ENCODE results near the gene SLC22A14.

Gene SLC22A14

DNA sequence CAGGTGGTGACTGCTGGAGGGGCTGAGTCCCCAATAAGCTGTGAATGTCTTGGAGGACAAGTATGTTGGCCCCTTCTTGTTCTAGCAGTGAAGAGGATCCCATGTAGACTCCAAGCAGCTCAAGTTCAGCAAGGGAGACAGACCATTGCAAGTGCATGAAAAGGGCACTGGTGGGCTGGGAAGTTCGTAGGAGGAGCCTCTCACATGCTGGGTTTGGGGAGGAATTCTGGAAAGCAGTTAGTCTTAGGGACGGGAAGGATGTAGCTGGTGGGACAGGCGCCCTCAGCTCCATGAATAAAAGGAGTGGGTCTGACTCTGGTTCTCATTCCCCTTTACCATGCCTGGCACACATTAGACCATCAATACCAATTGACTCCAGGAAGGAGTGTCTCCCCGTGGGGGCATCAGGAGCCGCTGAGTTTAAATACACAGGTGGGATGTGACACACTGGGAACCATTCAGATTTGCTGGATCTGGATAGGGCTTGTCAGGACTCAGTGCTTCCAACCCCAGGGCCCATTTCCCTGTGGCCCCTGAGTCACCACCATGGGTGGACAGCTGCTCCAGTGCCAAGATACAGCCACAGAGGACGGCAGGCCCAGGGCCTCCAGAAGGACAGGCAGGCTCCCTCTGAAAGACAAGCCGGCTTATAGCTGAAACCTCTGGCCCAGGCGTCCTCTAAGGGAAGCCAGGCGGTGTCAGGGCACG lies 63.9 kb downstream of the SLC22A14 start:
- DNase-seq (ENCODE audit: low read depth) = no peak

GRCh38 chr3:38346587-38347410 lies 64.7 kb downstream of the SLC22A14 start, which contains the start of gene XYLB:
Gene XYLB (plus strand): TSS chr3:38346785. CDS start chr3:38346869, 84 bp downstream.
- DNase-seq (ENCODE audit: low read depth) = peak; percentile 43

DNA sequence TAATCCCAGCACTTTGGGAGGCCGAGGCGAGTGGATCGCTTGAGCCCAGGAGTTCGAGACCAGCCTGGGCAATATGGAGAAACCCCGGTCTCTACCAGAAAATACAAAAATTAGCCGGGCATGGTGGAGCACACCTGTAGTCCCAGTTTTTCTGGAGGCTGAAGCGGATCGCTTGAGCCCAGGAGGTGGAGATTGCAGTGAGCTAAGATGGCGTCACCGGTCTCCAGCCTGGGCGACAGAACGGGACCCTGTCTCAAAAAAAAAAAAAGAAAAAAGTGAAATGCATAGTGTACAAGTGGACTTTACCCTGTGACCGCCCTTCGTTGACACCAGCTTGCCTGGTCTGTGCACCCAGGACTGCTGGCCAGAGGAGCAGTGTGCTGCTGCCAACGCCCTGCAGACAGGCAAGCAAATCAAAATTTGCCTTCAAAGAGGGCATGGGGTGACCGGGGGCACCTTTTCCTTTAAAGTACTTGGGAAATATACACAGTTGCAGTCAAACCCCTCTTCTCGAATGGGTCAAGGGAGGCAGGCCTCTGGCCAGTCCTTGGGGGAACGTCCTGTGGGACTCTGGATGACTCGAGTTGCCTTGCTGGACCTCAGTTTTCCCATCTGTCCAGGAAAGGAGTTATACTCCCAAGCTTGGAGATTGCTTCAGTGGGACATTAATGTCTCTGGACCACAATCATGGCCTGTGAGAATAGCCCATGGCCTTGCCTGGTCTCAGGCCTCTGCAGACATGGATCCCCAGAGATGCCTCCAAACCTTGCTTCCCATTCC lies 65.5 kb downstream of the SLC22A14 start:
- no peak for DNase-seq (ENCODE audit: low read depth)

DNA sequence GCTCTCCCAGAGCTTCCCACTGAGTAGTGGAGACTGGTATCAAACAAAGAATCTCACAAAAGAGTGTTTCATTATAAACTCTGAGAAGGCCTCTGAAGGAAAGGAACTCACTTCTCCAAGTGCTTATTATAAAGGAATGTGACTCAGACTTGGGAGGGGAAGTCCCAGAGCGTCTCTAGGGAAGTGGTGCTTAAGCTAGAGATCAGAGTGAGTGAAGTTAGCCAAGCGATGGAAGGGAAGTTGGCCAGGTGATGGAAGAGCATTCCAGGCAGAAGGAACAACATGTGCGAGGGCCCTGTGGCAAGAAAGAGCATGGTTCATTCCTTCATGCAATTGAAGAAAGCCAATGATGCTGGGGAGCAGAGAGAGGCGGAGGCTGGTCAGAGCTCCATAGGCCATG lies 66.8 kb downstream of the SLC22A14 start:
- DNase-seq (ENCODE audit: low read depth) = no peak

- no peak for DNase-seq (ENCODE audit: low read depth)
Measured at GRCh38 chr3:38349684-38350359, 67.7 kb downstream of the SLC22A14 start.

- DNase-seq (ENCODE audit: low read depth) = no peak
Measured at GRCh38 chr3:38353151-38353550, 71.1 kb downstream of the SLC22A14 start.

DNA sequence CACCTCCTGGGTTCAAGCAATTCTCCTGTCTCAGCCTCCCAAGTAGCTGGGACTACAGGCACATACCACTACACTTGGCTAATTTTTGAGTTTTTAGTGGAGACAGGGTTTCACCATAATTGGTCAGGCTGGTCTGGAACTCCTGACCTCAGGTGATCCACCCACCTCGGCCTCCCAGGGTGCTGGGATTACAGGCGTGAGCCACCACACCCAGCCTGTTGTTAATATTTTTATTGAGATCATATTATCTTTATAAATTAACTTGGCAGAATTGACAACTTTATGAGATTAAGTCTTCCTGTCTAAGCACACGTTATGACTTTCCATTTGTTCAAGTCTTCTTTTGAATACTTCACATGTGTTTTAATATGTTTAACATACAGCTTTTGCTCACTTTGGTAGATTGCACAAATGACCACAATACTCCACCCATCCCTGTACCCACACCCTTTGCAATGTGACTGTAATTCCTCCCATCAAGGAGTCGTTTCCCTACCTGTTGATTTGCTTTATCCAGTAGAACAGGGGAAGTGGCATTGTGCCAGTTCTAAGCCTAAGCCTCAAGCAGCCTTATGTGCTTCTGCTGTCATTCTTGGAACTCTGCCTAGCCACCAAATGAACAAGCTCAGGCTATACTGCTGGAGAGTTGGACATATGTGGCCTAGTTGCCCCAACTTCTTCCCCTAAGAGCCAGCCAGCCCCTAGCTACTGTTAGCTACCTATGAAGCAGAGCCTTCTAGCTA lies 72.7 kb downstream of the SLC22A14 start:
- DNase-seq (ENCODE audit: low read depth) = no peak

GRCh38 chr3:38359038-38359437 lies 76.9 kb downstream of the SLC22A14 start:
- no peak for DNase-seq (ENCODE audit: low read depth)

DNA sequence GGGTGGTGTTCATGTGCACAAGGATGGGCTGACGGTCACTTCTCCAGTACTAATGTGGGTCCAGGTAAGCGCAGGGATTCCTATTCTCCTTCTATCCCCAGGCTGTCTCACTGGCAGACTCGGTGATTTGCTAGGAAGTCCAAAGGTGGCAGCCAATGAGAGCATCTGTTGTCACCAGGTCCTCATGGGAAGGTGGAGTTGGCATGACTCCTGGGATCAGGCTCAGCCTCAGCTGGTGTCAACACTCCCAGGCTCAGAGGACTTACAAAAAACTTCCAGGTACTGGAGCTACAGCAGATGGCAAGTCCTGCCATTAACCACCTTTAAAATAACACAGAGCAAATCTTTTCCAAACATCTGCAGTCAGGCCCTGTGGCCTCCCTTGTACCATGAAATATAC lies 78.3 kb downstream of the SLC22A14 start:
- no peak for DNase-seq (ENCODE audit: low read depth)

- no peak for DNase-seq (ENCODE audit: low read depth)
Measured at GRCh38 chr3:38361496-38361895, 79.4 kb downstream of the SLC22A14 start.

DNA sequence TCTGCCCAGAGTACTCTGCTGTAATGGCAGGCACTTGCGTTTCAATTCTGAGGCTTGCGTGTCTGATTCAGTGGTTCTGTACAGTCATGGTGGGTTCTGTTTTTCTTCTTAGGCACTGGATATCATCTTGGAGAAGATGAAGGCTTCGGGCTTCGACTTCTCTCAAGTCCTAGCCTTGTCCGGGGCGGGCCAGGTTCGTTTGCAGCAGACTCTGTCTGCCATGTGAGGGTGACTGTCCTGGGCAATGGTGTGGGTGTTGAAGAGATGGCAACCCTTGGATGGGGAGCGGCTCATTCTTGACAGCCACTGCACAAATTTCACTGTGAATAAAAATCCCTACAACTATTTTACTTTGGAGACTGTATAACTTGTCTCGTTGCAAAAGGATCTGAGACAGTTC lies 80.7 kb downstream of the SLC22A14 start:
- DNase-seq (ENCODE audit: low read depth) = no peak

DNA sequence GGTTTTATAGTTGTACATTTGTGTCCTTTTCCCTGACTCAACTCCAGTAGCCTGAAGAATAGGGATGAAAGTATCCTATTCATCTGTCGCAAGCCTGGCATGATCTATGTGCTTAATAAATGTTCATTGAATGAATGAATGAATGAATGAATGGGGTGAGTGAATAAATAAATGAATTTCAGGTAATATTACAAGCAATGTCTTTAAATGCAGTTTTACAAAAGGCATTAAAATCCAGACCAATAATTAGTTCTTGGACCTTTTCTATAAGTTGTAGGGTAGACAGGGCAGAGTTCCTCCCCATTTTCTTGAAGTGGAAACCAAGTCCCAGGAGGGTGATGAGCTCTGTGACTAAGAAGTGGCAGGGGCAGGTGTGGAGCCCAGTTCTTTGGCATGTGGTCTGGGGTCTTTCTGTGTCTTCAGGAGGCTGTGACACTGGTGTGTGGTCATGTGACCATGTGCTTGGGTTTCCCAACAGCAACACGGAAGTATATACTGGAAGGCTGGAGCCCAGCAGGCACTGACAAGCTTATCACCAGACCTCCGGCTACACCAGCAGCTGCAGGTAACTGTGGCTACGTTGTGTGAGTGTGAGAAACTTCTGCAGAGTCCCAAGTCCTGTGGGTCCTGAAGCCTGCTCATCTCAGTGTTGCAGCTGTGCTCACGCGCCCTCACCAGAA lies 82.8 kb downstream of the SLC22A14 start:
- no peak for DNase-seq (ENCODE audit: low read depth)

DNA sequence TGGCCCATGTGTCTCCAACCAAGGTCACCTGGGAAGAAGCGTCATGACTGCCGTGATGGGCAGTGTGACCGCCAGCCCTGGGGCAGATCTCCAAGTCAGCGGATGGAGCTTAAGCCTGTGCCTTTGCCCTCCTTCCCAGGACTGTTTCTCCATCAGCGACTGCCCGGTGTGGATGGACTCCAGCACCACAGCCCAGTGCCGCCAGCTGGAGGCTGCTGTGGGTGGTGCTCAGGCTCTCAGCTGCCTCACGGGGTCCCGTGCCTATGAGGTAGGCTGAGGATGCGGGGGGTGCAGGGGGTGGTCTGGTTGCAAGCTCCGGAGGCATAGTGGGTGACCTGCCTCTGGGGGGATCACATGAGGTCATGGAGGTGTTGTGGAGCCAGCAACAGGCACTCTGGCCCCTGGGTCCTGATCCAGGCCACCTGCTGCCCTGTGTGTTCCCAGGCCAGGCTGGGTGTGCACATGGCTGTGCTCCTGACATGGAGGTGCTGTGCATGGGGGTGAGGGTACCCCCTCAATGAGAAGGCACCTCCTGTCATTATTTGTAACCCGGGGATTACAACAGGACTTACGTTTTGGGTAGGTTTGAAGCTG lies 83.5 kb downstream of the SLC22A14 start:
- DNase-seq (ENCODE audit: low read depth) = no peak

GRCh38 chr3:38366082-38366481 lies 84.0 kb downstream of the SLC22A14 start:
- no peak for DNase-seq (ENCODE audit: low read depth)

DNA sequence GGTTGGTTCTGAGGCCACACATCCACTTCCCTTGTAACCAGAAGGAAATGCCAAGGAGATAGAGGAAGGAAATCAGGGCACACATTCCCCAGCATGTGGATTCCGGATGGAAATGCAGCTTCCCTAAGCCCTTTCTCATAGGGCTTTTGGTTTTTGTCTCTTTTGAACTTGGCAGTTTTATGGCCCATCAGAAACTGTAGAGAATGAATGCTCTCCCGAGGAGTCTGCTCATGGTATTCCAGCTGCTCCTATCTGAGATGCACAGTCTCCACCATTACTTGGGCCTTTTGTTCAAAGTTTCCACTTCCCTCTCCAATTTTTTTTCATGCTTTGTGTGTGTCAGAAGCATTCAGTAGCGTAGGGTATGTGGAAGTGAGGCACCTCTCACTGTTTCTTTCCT lies 85.7 kb downstream of the SLC22A14 start:
- DNase-seq (ENCODE audit: low read depth) = no peak
